ENCODE results near the gene CDH16. TPM values are rescaled to one million over a fixed set of nuclear protein-coding genes. Genes with fewer than 3 reads are reported as not detected.
A peak's percentile ranks its signal among the peaks of the same experiment; 100 is the strongest.

CDH16 gene
- total and polyA plus RNA-seq, 2 of the 13 experiments (the other 11 are each of a cell fraction or from before 2014, with no cell fraction given), result 2.7 to 3.9 TPM

- TF ChIP-seq ZNF639 (CRISPR knock-in tag; conservative IDR thresholded peaks at IDR 0.05) (0 out of 2 replicates have a peak, but pooled peaks have one; percentile 16), HNF4A (CRISPR knock-in tag; IDR thresholded peaks at IDR 0.05) (0 out of 2 replicates have a peak, but pooled peaks have one; percentile 25), E2F2 (CRISPR knock-in tag; IDR thresholded peaks at IDR 0.05; ENCODE audit: borderline replicate concordance) (no peak; the same call in 1 of the 2 replicates), ZNF552 (CRISPR knock-in tag; IDR thresholded peaks at IDR 0.05; ENCODE audit: borderline replicate concordance) (0 out of 2 replicates have a peak, but pooled peaks have one; percentile 9), ZNF891 (CRISPR knock-in tag; IDR thresholded peaks at IDR 0.05) (0 out of 2 replicates have a peak, but pooled peaks have one; percentile 35), ZBED4 (CRISPR knock-in tag; IDR thresholded peaks at IDR 0.05; ENCODE audit: borderline replicate concordance) (0 out of 2 replicates have a peak, but pooled peaks have one; percentile 45), ZNF558 (CRISPR knock-in tag; IDR thresholded peaks at IDR 0.05; ENCODE audit: borderline replicate concordance) (no peak), ZBTB4 (CRISPR knock-in tag; IDR thresholded peaks at IDR 0.05; ENCODE audit: borderline replicate concordance) (no peak), ZNF674 (CRISPR knock-in tag; IDR thresholded peaks at IDR 0.05; ENCODE audit: low read depth) (no peak), MAFF (IDR thresholded peaks at IDR 0.05; ENCODE audit: low read depth, low read length) (no peak), RFX5 (IDR thresholded peaks at IDR 0.05; ENCODE audit: low read depth, low read length) (no peak), POGZ (CRISPR knock-in tag; IDR thresholded peaks at IDR 0.05) (no peak), NFKBIZ (CRISPR knock-in tag; IDR thresholded peaks at IDR 0.05) (no peak), ZNF737 (CRISPR knock-in tag; IDR thresholded peaks at IDR 0.05; ENCODE audit: borderline replicate concordance) (no peak), ZNF740 (CRISPR knock-in tag; IDR thresholded peaks at IDR 0.05) (no peak), ATF5 (CRISPR knock-in tag; IDR thresholded peaks at IDR 0.05; ENCODE audit: low read depth) (0 out of 2 replicates have a peak, but pooled peaks have one; percentile 42), KAT2B (IDR thresholded peaks at IDR 0.05; ENCODE audit: borderline replicate concordance, low read depth, low read length) (no peak), ZNF468 (CRISPR knock-in tag; IDR thresholded peaks at IDR 0.05) (no peak)
Observed at GRCh38 chr16:66961065-66961744, 42.5 kb upstream of the CDH16 start, which contains the start of gene CES3 (continued).

All from HepG2 (cell line).